HG02759 (cell line): ENCODE data around the gene FAM234A.

ENCODE experiments used
- ATAC-seq: cut with Tn5 transposase; IDR thresholded peaks from one replicate; pipeline ENCODE4 v1.9.1; 2021; ENCODE audit warnings: mild to moderate bottlenecking, moderate library complexity; ENCODE audit not compliant: unreplicated experiment

FAM234A gene

GRCh38 chr16:296276-296675, 61.7 kb downstream of the FAM234A start:
- ATAC-seq: no peak

- no peak for ATAC-seq
Measured at GRCh38 chr16:296806-297510, 62.3 kb downstream of the FAM234A start.

DNA sequence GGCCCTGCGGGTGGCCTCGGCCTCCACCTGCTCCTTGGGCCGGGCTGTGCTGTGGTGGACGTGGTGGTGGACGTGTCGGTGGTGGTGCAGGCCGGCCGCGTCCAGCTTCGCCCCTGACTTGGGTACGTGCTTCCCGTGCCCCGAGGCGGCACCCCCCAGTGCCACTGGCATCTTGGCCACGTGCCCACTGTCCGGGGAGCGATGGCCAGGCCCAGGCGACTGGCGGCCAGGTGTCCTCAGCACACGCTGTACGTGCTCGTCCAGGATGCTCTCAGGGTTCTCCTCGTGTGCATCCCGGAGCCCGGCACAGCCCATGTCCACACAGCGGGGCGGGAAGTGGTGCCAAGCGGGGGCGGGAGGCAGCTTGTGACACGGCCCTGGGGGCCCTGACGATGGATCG, 63.2 kb downstream of the FAM234A start:
- ATAC-seq: no peak

- ATAC-seq: no peak
Measured at GRCh38 chr16:301235-301634, 66.6 kb downstream of the FAM234A start.

DNA sequence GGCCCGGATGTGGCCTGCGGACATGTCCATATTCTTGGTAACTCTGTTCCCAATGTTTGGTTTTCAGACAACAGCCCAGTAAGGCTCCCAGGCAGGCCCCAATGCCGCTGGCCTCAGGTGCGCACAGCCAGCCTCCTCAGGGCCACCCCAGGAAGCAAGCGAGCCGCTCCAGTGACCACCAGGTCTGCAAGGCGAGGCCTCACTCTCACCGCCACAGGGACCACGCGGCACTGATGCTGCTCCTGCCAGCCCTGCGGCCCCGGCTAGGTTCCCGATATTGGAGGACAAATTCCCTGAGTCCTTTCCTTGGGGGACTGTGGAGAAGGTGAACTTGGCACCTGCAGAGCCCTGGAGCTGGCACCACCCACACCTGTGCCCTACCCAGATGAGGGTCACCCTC, 67.3 kb downstream of the FAM234A start:
- ATAC-seq: no peak

GRCh38 chr16:303760-304505, 69.3 kb downstream of the FAM234A start:
- no peak for ATAC-seq

DNA sequence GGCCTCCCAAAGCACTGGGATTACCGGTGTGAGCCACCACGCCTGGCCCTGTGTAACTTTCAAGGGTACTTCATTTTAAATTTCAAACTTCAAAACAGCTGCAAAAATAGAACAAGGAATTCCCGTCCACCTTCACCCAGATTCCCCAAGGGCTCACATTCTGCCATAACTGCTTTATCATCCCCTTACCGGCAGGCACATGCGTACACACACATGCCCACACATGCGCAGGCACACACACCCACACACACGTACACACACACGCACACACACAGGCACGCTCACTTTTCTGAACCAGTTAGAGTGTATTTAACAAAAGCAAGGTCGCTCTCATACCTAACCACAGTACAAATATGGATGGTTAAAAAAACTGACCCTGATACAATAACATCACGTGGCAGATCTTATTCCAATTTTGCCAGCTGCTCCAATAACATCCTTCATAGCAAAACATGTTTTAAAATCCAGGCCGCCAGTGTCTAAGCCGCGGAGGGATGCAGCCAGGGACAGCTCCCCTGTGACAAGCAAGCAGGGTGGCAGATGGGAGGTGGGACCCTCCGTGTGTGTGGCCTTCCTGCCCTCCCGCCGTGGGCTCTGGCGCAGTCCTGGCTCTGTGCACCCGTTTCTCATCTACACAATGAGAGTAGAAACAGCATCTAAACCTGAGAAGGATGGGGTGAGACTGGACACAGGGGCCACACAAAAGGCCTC, 71.5 kb downstream of the FAM234A start:
- no peak for ATAC-seq

GRCh38 chr16:306911-307370, 72.3 kb downstream of the FAM234A start:
- no peak for ATAC-seq

DNA sequence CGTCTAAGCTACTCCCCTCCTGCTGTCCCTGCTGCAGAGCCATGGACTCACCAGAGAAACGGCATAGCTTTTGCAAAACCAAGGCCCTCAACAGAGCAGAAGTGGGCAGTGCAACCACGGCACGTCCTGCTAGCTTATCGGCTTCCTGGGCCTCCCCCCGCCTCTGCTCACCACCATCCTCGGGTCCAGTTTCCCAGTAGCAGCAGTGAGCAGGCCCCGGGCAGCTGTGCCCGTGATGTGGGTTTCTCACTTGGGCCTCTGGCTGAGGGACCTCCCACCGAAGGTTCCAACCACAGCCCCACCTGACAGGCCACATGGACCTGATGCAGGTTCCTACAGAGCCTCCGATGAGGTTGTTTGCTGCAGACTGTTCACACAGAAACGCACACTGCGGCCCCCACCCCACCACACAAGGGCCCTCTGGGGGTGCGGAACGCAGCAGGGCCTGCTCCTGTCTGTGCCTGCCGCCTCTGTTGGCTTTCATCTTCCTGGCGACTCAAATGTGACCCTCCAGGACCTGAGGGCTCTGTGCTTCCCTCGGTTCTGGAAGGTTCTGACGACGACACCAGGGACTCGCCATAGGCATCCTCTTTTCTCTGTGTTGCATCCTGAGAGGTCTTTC, 73.2 kb downstream of the FAM234A start:
- ATAC-seq: no peak

DNA sequence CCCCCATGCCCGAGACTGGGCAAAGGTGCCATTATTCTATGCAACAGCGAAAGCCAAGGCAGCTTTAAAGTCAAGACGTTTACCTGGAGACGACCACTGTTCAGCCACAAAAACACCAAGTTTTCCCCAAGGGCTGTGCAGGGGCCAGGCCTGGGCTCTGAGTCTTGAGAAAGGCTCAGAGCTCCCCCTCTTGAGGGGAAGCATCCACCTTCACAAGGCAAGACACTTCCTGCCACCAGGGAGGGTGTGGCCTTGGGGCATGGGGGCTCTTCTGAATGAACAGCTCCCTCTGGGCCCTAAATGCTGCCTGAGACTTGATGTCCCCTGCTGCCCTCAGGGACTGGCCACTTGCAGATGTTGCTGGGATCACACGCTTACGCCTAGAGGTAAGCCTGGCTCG, 74.9 kb downstream of the FAM234A start:
- ATAC-seq: no peak

DNA sequence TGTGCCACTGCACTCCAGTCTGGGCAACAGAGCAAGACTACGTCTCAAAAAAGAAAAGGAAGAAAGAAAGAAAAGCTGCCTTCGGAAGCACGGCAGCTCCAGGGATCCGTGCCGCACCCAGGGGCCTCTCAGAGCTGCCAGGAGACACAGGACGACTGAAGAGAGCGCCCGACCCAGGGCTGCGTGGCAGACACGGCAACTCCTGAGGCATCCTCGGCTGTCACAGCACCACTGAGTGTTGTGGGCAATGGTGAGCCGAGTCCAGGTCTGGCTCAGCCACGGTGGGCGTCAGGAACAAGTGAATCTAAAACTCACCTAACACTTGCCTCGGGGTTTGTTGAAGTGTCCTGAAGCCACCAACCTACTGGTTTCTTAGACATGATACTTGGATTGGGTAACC, 77.1 kb downstream of the FAM234A start:
- no peak for ATAC-seq

- ATAC-seq: no peak
Measured at GRCh38 chr16:314351-314750, 79.7 kb downstream of the FAM234A start.

DNA sequence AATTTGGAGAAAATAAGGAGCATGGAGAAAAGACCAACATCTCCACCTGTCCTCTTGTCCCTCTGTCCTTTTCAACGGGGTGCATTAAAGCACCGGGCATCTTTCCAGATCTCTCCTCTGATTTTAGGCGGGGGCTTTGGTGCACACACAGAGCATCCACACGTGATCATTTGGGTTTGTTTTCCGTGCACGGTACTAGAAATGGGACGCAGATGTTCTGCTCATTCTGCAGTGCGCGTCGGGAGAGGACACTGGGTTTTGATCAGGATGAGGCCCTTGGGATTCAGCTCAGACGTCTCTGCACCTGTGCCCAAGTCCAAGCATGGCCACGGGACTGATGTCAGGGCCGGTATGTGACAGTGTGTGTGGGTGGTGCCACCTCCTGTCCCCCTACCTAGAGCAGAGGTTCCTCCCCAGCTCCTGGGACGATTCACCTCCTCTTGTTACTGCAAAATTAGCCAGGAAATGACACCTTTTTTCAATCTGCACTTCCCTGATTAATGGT, 80.2 kb downstream of the FAM234A start:
- ATAC-seq: no peak
